ENCODE results near the gene CPE.
"Not testable (repeated sequence)": the region's sequence is repeated elsewhere in the genome, so short reads cannot be mapped to it uniquely, and the experiment has no call there.

CPE gene

GRCh38 chr4:165458471-165458870 is 79.7 kb downstream of the CPE start:
- in situ Hi-C loops (cut with MboI; ENCODE audit: low sequenced_read_pairs) = loop anchor here (25.0 kb wide), 1 partner anchor 321 kb away; no protein-coding TSS in a partner anchor

GRCh38 chr4:165461159-165461821 is 82.5 kb downstream of the CPE start:
- in situ Hi-C loops (cut with MboI; ENCODE audit: low sequenced_read_pairs) = loop anchor here (25.0 kb wide), 1 partner anchor 324 kb away; no protein-coding TSS in a partner anchor

- in situ Hi-C loops (cut with MboI; ENCODE audit: low sequenced_read_pairs) = loop anchor here (25.0 kb wide), 1 partner anchor 325 kb away; no protein-coding TSS in a partner anchor
Observed at GRCh38 chr4:165462009-165462408, 83.2 kb downstream of the CPE start.

- in situ Hi-C loops (cut with MboI; ENCODE audit: low sequenced_read_pairs) = loop anchor here (25.0 kb wide), 1 partner anchor 327 kb away; no protein-coding TSS in a partner anchor
Observed at GRCh38 chr4:165464376-165464775, 85.6 kb downstream of the CPE start.

- in situ Hi-C loops (cut with MboI; ENCODE audit: low sequenced_read_pairs) = loop anchor here (25.0 kb wide), 1 partner anchor 328 kb away; no protein-coding TSS in a partner anchor
Observed at GRCh38 chr4:165464813-165465381, 86.1 kb downstream of the CPE start.

GRCh38 chr4:165470009-165470408 is 91.2 kb downstream of the CPE start:
- in situ Hi-C loops (cut with MboI; ENCODE audit: low sequenced_read_pairs) = loop anchor here (25.0 kb wide), 1 partner anchor 333 kb away; no protein-coding TSS in a partner anchor

GRCh38 chr4:165472943-165473676 is 94.3 kb downstream of the CPE start:
- in situ Hi-C loops (cut with MboI; ENCODE audit: low sequenced_read_pairs) = loop anchor here (25.0 kb wide), 1 partner anchor 336 kb away; no protein-coding TSS in a partner anchor

GRCh38 chr4:165474784-165475705 is 96.2 kb downstream of the CPE start:
- in situ Hi-C loops (cut with MboI; ENCODE audit: low sequenced_read_pairs) = loop anchor here (25.0 kb wide), 1 partner anchor 338 kb away; no protein-coding TSS in a partner anchor

- in situ Hi-C loops (cut with MboI; ENCODE audit: low sequenced_read_pairs) = no loop called here
Observed at GRCh38 chr4:165475706-165476070, 96.9 kb downstream of the CPE start.

- in situ Hi-C loops (cut with MboI; ENCODE audit: low sequenced_read_pairs) = no loop called here
Observed at GRCh38 chr4:165476214-165477098, 97.6 kb downstream of the CPE start.

- in situ Hi-C loops (cut with MboI; ENCODE audit: low sequenced_read_pairs) = no loop called here
Observed at GRCh38 chr4:165477799-165478198, 99.0 kb downstream of the CPE start.

- in situ Hi-C loops (cut with MboI; ENCODE audit: low sequenced_read_pairs) = no loop called here
Observed at GRCh38 chr4:165478260-165478659, 99.5 kb downstream of the CPE start.

- in situ Hi-C loops (cut with MboI; ENCODE audit: low sequenced_read_pairs) = no loop called here
Observed at GRCh38 chr4:165481053-165481835, 102.4 kb downstream of the CPE start.

- in situ Hi-C loops (cut with MboI; ENCODE audit: low sequenced_read_pairs) = no loop called here
Observed at GRCh38 chr4:165489786-165490185, 111.0 kb downstream of the CPE start.

GRCh38 chr4:165492583-165492982 is 113.8 kb downstream of the CPE start:
- in situ Hi-C loops (cut with MboI; ENCODE audit: low sequenced_read_pairs) = not testable (repeated sequence)

- in situ Hi-C loops (cut with MboI; ENCODE audit: low sequenced_read_pairs) = no loop called here
Observed at GRCh38 chr4:165493359-165493758, 114.6 kb downstream of the CPE start.

GRCh38 chr4:165502916-165503907 is 124.4 kb downstream of the CPE start:
- in situ Hi-C loops (cut with MboI; ENCODE audit: low sequenced_read_pairs) = no loop called here

- in situ Hi-C loops (cut with MboI; ENCODE audit: low sequenced_read_pairs) = no loop called here
Observed at GRCh38 chr4:165504184-165504583, 125.4 kb downstream of the CPE start.
